Measurements from ENCODE around the gene MCM9. TPM values are rescaled to one million over a fixed set of nuclear protein-coding genes. Genes with fewer than 3 reads are reported as not detected.

The MCM9 gene
- total RNA-seq, 3 donors from 2014 or later (not counting 1 experiment from before 2014, with no cell fraction given), result 45.2 to 53.4 (median 52.5) TPM

DNA sequence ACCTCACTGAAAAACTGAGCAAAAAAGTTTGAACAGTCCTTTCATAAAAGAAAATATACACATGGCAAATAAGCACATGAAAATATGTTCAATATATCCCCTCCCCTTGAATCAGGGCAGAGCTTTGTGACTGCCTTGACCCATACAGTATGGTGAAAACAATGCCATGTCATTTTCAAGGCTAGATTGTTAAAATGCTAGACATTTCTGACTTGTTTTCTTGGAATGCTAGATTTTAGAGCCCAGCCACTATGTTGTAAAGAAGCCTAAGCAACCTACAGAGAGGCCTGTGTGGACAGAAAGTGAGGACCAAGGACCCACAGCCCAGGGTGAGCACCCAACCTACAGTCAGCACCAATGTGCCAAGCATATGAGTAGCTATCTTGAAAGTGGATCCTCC lies 58.1 kb downstream of the MCM9 start:
- no peaks in the 10 kb centered on the region for H3K36me3 Mint-ChIP-seq
- no peaks in the 10 kb centered on the region for H3K27me3 Mint-ChIP-seq (ENCODE audit: low read depth in 2 of 2)
- ATAC-seq, result no peak
- H3K4me3 Mint-ChIP-seq, result no peak overlapping the region
- no peaks in the 10 kb centered on the region for H3K9me3 ChIP-seq (ENCODE audit: control insufficient read depth, insufficient read depth, low read length)
- H3K4me1 ChIP-seq (ENCODE audit: control insufficient read depth, insufficient read depth, low read length), result peaks cover 2% of the 10 kb centered on the region
- no peak overlapping the region for H3K27ac Mint-ChIP-seq
- TF ChIP-seq, protein P1, sequence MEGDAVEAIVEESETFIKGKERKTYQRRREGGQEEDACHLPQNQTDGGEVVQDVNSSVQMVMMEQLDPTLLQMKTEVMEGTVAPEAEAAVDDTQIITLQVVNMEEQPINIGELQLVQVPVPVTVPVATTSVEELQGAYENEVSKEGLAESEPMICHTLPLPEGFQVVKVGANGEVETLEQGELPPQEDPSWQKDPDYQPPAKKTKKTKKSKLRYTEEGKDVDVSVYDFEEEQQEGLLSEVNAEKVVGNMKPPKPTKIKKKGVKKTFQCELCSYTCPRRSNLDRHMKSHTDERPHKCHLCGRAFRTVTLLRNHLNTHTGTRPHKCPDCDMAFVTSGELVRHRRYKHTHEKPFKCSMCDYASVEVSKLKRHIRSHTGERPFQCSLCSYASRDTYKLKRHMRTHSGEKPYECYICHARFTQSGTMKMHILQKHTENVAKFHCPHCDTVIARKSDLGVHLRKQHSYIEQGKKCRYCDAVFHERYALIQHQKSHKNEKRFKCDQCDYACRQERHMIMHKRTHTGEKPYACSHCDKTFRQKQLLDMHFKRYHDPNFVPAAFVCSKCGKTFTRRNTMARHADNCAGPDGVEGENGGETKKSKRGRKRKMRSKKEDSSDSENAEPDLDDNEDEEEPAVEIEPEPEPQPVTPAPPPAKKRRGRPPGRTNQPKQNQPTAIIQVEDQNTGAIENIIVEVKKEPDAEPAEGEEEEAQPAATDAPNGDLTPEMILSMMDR (IDR thresholded peaks at IDR 0.05), result no peak
- peaks cover 4% of the 10 kb centered on the region for H3K36me3 ChIP-seq (ENCODE audit: control insufficient read depth, insufficient read depth, low read length)
- DNase-seq, result no peak
- H3K27me3 ChIP-seq (ENCODE audit: control insufficient read depth, insufficient read depth, low read length), result no peaks in the 10 kb centered on the region
- H3K4me3 ChIP-seq (ENCODE audit: low read length), result no peak overlapping the region
- H3K9me3 Mint-ChIP-seq, result no peaks in the 10 kb centered on the region
- peaks cover 44 to 48% of the 10 kb centered on the region in 2 donors for H3K4me1 Mint-ChIP-seq
- no peak overlapping the region for H3K27ac ChIP-seq (ENCODE audit: low read length)
- intact Hi-C loops (cut with micrococcal nuclease), result no loop called here

GRCh38 chr6:118876198-118876597 lies 58.8 kb downstream of the MCM9 start:
- Histone ChIP-seq H3K27me3 (ENCODE audit: control insufficient read depth, insufficient read depth, low read length) (no peaks in the 10 kb centered on the region), H3K9me3 (ENCODE audit: control insufficient read depth, insufficient read depth, low read length) (no peaks in the 10 kb centered on the region), H3K27ac (ENCODE audit: low read length) (no peak overlapping the region), H3K36me3 (ENCODE audit: control insufficient read depth, insufficient read depth, low read length) (peaks cover 4% of the 10 kb centered on the region), H3K4me3 (ENCODE audit: low read length) (no peak overlapping the region), H3K4me1 (ENCODE audit: control insufficient read depth, insufficient read depth, low read length) (no peaks in the 10 kb centered on the region)
- Mint-ChIP-seq H3K4me1 (peaks cover 42 to 48% of the 10 kb centered on the region in 2 donors), H3K36me3 (no peaks in the 10 kb centered on the region), H3K27me3 (ENCODE audit: low read depth in 2 of 2) (no peaks in the 10 kb centered on the region), H3K9me3 (no peaks in the 10 kb centered on the region), H3K4me3 (no peak overlapping the region), H3K27ac (no peak overlapping the region)
- DNase-seq (no peak), ATAC-seq (no peak)
- intact Hi-C loops (cut with micrococcal nuclease), result no loop called here
- TF ChIP-seq, protein P1 (IDR thresholded peaks at IDR 0.05), result no peak
- WGBS (ENCODE audit: insufficient coverage), result 92% methylated on average over 1 of the region's 1 CpG

- Mint-ChIP-seq H3K27ac (no peak overlapping the region), H3K4me1 (peaks cover 41 to 51% of the 10 kb centered on the region in 2 donors), H3K27me3 (ENCODE audit: low read depth in 2 of 2) (no peaks in the 10 kb centered on the region), H3K4me3 (no peak overlapping the region), H3K36me3 (no peaks in the 10 kb centered on the region), H3K9me3 (no peaks in the 10 kb centered on the region)
- intact Hi-C loops (cut with micrococcal nuclease), result no loop called here
- TF ChIP-seq, protein P1 (IDR thresholded peaks at IDR 0.05), result no peak
- H3K27me3 ChIP-seq (ENCODE audit: control insufficient read depth, insufficient read depth, low read length), result no peaks in the 10 kb centered on the region
- DNase-seq (no peak), ATAC-seq (no peak)
- no peak overlapping the region for H3K27ac ChIP-seq (ENCODE audit: low read length)
- no peaks in the 10 kb centered on the region for H3K9me3 ChIP-seq (ENCODE audit: control insufficient read depth, insufficient read depth, low read length)
- H3K4me3 ChIP-seq (ENCODE audit: low read length), result no peak overlapping the region
- H3K4me1 ChIP-seq (ENCODE audit: control insufficient read depth, insufficient read depth, low read length), result no peaks in the 10 kb centered on the region
- peaks cover 4% of the 10 kb centered on the region for H3K36me3 ChIP-seq (ENCODE audit: control insufficient read depth, insufficient read depth, low read length)
- 100% methylated on average over 2 of the region's 2 CpGs for WGBS (ENCODE audit: insufficient coverage)
Measured at GRCh38 chr6:118875672-118876071, 59.3 kb downstream of the MCM9 start.

DNA sequence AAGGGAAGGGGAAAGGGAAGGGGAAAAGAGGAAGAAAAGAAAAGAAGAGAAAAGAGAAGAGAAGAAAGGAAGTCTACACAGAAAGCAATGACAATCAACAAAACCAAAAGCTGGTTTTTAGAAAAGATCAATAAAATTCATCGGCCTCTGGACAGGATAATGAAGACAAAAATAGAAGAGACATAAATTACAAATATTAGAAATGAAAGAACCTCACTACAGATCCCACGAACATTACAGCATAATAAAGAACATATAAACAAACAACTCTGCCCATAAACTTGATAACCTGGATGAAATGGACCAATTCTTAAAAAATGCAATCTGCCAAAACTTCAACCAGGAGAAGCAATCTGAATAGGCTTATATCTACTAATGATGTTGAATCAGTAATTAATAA lies 61.7 kb downstream of the MCM9 start:
- H3K4me1 ChIP-seq (ENCODE audit: control insufficient read depth, insufficient read depth, low read length), result no peaks in the 10 kb centered on the region
- Mint-ChIP-seq H3K9me3 (no peaks in the 10 kb centered on the region), H3K27me3 (ENCODE audit: low read depth in 2 of 2) (no peaks in the 10 kb centered on the region), H3K27ac (no peak overlapping the region), H3K36me3 (no peaks in the 10 kb centered on the region), H3K4me3 (no peak overlapping the region), H3K4me1 (peaks cover 42 to 64% of the 10 kb centered on the region in 2 donors)
- H3K27me3 ChIP-seq (ENCODE audit: control insufficient read depth, insufficient read depth, low read length), result no peaks in the 10 kb centered on the region
- TF ChIP-seq, protein P1 (IDR thresholded peaks at IDR 0.05), result no peak
- no peak for ATAC-seq
- H3K9me3 ChIP-seq (ENCODE audit: control insufficient read depth, insufficient read depth, low read length), result no peaks in the 10 kb centered on the region
- no peak for DNase-seq
- WGBS (ENCODE audit: insufficient coverage), result 71% methylated on average over 1 of the region's 2 CpGs
- intact Hi-C loops (cut with micrococcal nuclease), result no loop called here
- H3K4me3 ChIP-seq (ENCODE audit: low read length), result no peak overlapping the region
- peaks cover 4% of the 10 kb centered on the region for H3K36me3 ChIP-seq (ENCODE audit: control insufficient read depth, insufficient read depth, low read length)
- no peak overlapping the region for H3K27ac ChIP-seq (ENCODE audit: low read length)

All from natural killer cell (primary cell).